HEK293 (cell line): ENCODE measurements around the gene CAMK2D.

ENCODE experiments used
- CTCF ChIA-PET: fragments of 350-600 bp; formaldehyde crosslinking; extraction: SDS; loops from one replicate; lab custom pipeline; 2021; ENCODE audit warnings: antibody characterized with exemption; lab: Yijun Ruan, JAX
- POLR2A ChIA-PET: fragments of 300-600 bp; formaldehyde crosslinking; extraction: SDS; loops from one replicate; lab custom pipeline; 2020; ENCODE audit warnings: antibody characterized with exemption, inconsistent platforms; lab: Yijun Ruan, JAX
- H3K27ac ChIP-seq: fragments of 200-500 bp; sonication (Bioruptor generic); 2 replicates; pipeline ENCODE4 v1.5.1; 2014; ENCODE audit warnings: low read depth, low read length, control low read depth, inconsistent platforms; ENCODE audit errors: extremely low read depth
- H3K36me3 ChIP-seq, 2 experiments: fragments of 200-500 bp in 1 of 2; sonication (Bioruptor generic) in 1 of 2; 1 replicate in 1 of 2; 2 replicates in 1 of 2; pipeline ENCODE4 v1.5.1; 2014 to 2017; ENCODE audit warnings: inconsistent platforms in 2 of 2, low read length in 2 of 2; ENCODE audit not compliant: control insufficient read depth in 2 of 2, insufficient read depth in 1 of 2
- H3K4me1 ChIP-seq: fragments of 200-500 bp; sonication (Bioruptor generic); 2 replicates; pipeline ENCODE4 v1.5.1; 2014; ENCODE audit warnings: mild to moderate bottlenecking, low read length, inconsistent platforms; ENCODE audit not compliant: control insufficient read depth, insufficient read depth
- H3K4me3 ChIP-seq: 2 replicates; pipeline ENCODE4 v1.5.1; 2011; ENCODE audit warnings: low read depth, mild to moderate bottlenecking, control low read depth, low read length, moderate library complexity
- H3K9me3 ChIP-seq: fragments of 200-500 bp; sonication (Bioruptor generic); 2 replicates; pipeline ENCODE4 v1.5.1; 2014; ENCODE audit warnings: low read depth, low read length, inconsistent platforms; ENCODE audit not compliant: control insufficient read depth, insufficient read depth
- BCL11B ChIP-seq: fragments of 450-650 bp; formaldehyde crosslinking; IDR thresholded peaks from 2 replicates; pipeline ENCODE4 v1.5.1; 2016; ENCODE audit warnings: low read depth, missing biosample characterization, missing genetic modification characterization
- KLF9 ChIP-seq: fragments of 450-650 bp; formaldehyde crosslinking; IDR thresholded peaks from 2 replicates; pipeline ENCODE4 v1.5.1; 2016; ENCODE audit warnings: missing biosample characterization, missing genetic modification characterization, low read depth
- MZF1 ChIP-seq: fragments of 450-650 bp; formaldehyde crosslinking; IDR thresholded peaks from 2 replicates; pipeline ENCODE4 v1.5.1; 2017; ENCODE audit warnings: missing biosample characterization, missing genetic modification characterization, borderline replicate concordance
- ZBTB1 ChIP-seq: fragments of 450-650 bp; formaldehyde crosslinking; IDR thresholded peaks from 2 replicates; pipeline ENCODE4 v1.5.1; 2016; ENCODE audit warnings: missing biosample characterization, missing genetic modification characterization
- ZBTB20 ChIP-seq: fragments of 450-650 bp; formaldehyde crosslinking; IDR thresholded peaks from 2 replicates; pipeline ENCODE4 v1.5.1; 2016; ENCODE audit warnings: missing biosample characterization, missing genetic modification characterization
- ZFP69B ChIP-seq: fragments of 450-650 bp; formaldehyde crosslinking; IDR thresholded peaks from 2 replicates; pipeline ENCODE4 v1.5.1; 2016; ENCODE audit warnings: missing biosample characterization, missing genetic modification characterization
- ZNF140 ChIP-seq: fragments of 450-650 bp; formaldehyde crosslinking; IDR thresholded peaks from 2 replicates; pipeline ENCODE4 v1.5.1; 2016; ENCODE audit warnings: missing biosample characterization, missing genetic modification characterization
- ZNF18 ChIP-seq: fragments of 450-650 bp; formaldehyde crosslinking; IDR thresholded peaks from 2 replicates; pipeline ENCODE4 v1.5.1; 2016; ENCODE audit warnings: missing biosample characterization, missing genetic modification characterization
- ZNF2 ChIP-seq: fragments of 450-650 bp; formaldehyde crosslinking; IDR thresholded peaks from 2 replicates; pipeline ENCODE4 v1.5.1; 2016; ENCODE audit warnings: missing biosample characterization, missing genetic modification characterization
- ZNF214 ChIP-seq: fragments of 450-650 bp; formaldehyde crosslinking; IDR thresholded peaks from 2 replicates; pipeline ENCODE4 v1.5.1; 2017; ENCODE audit warnings: missing biosample characterization, mild to moderate bottlenecking, missing genetic modification characterization, borderline replicate concordance
- ZNF26 ChIP-seq: fragments of 450-650 bp; formaldehyde crosslinking; IDR thresholded peaks from 2 replicates; pipeline ENCODE4 v1.5.1; 2016; ENCODE audit warnings: missing biosample characterization, missing genetic modification characterization
- ZNF292 ChIP-seq: fragments of 450-650 bp; formaldehyde crosslinking; IDR thresholded peaks from 2 replicates; pipeline ENCODE4 v1.5.1; 2016; ENCODE audit warnings: low read depth, missing biosample characterization, missing genetic modification characterization, borderline replicate concordance
- ZNF341 ChIP-seq: fragments of 450-650 bp; formaldehyde crosslinking; IDR thresholded peaks from 2 replicates; pipeline ENCODE4; 2016; ENCODE audit warnings: low read depth, missing biosample characterization, missing genetic modification characterization
- ZNF514 ChIP-seq: fragments of 450-650 bp; formaldehyde crosslinking; IDR thresholded peaks from 2 replicates; pipeline ENCODE4 v1.5.1; 2016; ENCODE audit warnings: missing biosample characterization, missing genetic modification characterization
- ZNF585B ChIP-seq: fragments of 450-650 bp; formaldehyde crosslinking; IDR thresholded peaks from 2 replicates; pipeline ENCODE4 v1.5.1; 2016; ENCODE audit warnings: missing biosample characterization, missing genetic modification characterization
- ZNF600 ChIP-seq: fragments of 450-650 bp; formaldehyde crosslinking; IDR thresholded peaks from 2 replicates; pipeline ENCODE4 v1.5.1; 2016; ENCODE audit warnings: missing biosample characterization, missing genetic modification characterization
- ZNF629 ChIP-seq: fragments of 450-650 bp; formaldehyde crosslinking; IDR thresholded peaks from 2 replicates; pipeline ENCODE4 v1.5.1; 2017; ENCODE audit warnings: missing biosample characterization, missing genetic modification characterization
- ZSCAN23 ChIP-seq: fragments of 450-650 bp; formaldehyde crosslinking; IDR thresholded peaks from 2 replicates; pipeline ENCODE4 v1.5.1; 2016; ENCODE audit warnings: missing biosample characterization, missing genetic modification characterization
- ZXDB ChIP-seq: fragments of 450-650 bp; formaldehyde crosslinking; IDR thresholded peaks from 2 replicates; pipeline ENCODE4 v1.5.1; 2016; ENCODE audit warnings: missing biosample characterization, missing genetic modification characterization
- TF ChIP-seq, protein P1 (sequence below): fragments of 450-650 bp; formaldehyde crosslinking; IDR thresholded peaks from 2 replicates; pipeline ENCODE4 v1.5.1; 2016; ENCODE audit warnings: missing biosample characterization, missing genetic modification characterization

The CAMK2D gene

DNA sequence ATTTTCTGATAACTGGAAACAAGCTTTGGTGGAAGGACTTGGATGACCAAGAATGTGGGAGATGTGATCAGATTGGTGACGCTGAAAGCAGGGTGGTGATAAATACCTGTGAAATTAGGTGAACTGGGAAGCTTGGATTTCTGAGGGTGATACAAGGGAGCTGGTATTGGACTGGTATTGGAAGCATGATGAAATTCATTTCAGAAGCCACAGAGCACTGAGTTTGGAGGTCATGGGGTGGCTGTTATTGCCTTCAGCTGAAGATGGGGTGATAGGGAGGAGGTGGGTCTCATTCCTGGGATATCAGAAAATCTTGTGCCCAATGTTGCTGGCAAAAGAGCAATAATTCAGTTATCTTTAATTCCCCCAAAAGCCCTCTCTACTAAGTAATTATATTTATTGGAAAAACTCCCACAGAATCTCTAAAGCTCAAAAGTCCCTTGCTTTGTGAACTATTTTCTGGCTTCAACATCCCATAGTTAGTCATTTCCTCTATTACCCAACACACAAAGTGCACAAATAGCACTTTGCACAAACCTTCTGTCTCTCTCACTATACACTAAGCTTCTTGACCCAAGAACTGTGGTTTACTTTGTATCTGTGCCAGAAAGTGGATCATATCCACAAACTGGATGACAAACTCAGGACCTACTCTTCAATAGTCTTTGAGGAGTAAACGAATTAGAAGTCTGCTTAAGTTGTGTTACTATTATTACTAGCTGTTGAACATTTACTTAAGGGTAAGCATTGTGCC lies 23.1 kb upstream of the CAMK2D start:
- TF ChIP-seq ZNF514 (tag by site-specific recombination) (no peak), ZNF585B (tag by site-specific recombination) (no peak), ZNF292 (no peak), ZBTB1 (no peak), ZNF214 (tag by site-specific recombination) (no peak), ZNF18 (no peak), BCL11B (no peak), ZXDB (tag by site-specific recombination) (no peak), ZNF2 (no peak), ZFP69B (tag by site-specific recombination) (no peak), ZNF140 (tag by site-specific recombination) (no peak), ZSCAN23 (no peak), ZBTB20 (no peak), ZNF600 (tag by site-specific recombination) (no peak), ZNF629 (tag by site-specific recombination) (no peak), KLF9 (tag by site-specific recombination) (no peak)
- TF ChIP-seq, protein P1, sequence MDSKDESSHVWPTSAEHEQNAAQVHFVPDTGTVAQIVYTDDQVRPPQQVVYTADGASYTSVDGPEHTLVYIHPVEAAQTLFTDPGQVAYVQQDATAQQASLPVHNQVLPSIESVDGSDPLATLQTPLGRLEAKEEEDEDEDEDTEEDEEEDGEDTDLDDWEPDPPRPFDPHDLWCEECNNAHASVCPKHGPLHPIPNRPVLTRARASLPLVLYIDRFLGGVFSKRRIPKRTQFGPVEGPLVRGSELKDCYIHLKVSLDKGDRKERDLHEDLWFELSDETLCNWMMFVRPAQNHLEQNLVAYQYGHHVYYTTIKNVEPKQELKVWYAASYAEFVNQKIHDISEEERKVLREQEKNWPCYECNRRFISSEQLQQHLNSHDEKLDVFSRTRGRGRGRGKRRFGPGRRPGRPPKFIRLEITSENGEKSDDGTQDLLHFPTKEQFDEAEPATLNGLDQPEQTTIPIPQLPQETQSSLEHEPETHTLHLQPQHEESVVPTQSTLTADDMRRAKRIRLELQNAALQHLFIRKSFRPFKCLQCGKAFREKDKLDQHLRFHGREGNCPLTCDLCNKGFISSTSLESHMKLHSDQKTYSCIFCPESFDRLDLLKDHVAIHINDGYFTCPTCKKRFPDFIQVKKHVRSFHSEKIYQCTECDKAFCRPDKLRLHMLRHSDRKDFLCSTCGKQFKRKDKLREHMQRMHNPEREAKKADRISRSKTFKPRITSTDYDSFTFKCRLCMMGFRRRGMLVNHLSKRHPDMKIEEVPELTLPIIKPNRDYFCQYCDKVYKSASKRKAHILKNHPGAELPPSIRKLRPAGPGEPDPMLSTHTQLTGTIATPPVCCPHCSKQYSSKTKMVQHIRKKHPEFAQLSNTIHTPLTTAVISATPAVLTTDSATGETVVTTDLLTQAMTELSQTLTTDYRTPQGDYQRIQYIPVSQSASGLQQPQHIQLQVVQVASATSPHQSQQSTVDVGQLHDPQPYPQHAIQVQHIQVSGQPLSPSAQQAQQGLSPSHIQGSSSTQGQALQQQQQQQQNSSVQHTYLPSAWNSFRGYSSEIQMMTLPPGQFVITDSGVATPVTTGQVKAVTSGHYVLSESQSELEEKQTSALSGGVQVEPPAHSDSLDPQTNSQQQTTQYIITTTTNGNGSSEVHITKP = no peak
- H3K4me1 ChIP-seq = no peaks in the 10 kb centered on the region
- no peaks in the 10 kb centered on the region for H3K36me3 ChIP-seq
- no peaks in the 10 kb centered on the region for H3K9me3 ChIP-seq
- H3K4me3 ChIP-seq = no peak overlapping the region
- no peak overlapping the region for H3K27ac ChIP-seq
- POLR2A ChIA-PET = no interaction called here
- CTCF ChIA-PET = interaction anchor here (0.6 kb wide), 1 partner anchor 390 kb away, joined by 3 read pairs; no protein-coding TSS in a partner anchor

DNA sequence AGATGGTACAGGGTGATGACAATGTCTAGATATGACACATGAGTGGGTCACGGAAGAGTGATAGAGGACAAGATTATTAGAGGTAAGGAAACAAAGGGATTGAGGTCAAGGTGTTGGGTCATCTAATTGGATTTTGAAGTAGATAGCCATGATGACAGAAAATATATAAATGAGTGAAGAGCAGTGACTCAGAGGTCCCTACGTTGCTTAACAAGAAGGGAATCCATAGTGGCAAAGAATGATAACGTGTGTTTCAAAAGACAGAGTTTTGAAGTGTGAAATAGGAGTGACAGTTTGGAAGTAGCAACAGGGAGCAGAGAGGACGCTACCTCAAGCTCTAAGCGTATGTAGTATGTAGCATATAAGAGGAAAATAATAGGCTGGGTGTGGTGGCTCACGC lies 22.2 kb upstream of the CAMK2D start:
- H3K36me3 ChIP-seq = no peaks in the 10 kb centered on the region
- H3K4me1 ChIP-seq = no peaks in the 10 kb centered on the region
- ChIA-PET CTCF (interaction anchor here (0.6 to 0.9 kb wide), 4 partner anchors 349 to 595 kb away, joined by 3 to 5 read pairs (median 3); no protein-coding TSS in a partner anchor), POLR2A (no interaction called here)
- TF ChIP-seq ZNF341 (tag by site-specific recombination) = no peak
- no peak for TF ChIP-seq ZNF26 (tag by site-specific recombination)
- TF ChIP-seq MZF1 = no peak
- no peak overlapping the region for H3K4me3 ChIP-seq
- H3K9me3 ChIP-seq = no peaks in the 10 kb centered on the region
- H3K27ac ChIP-seq = no peak overlapping the region
